Suprapubic skin (tissue), 4 donors: ENCODE measurements around the gene SLC7A4. TPM values are rescaled to one million over a fixed set of nuclear protein-coding genes. Genes with fewer than 3 reads are reported as not detected.

ENCODE experiments used
- DNase-seq, 2 donors: peaks; one replicate each; pipeline ENCODE4 v3.0.0-alpha.2; 2019; ENCODE audit warnings: low spot score in 2 of 2
- H3K27ac ChIP-seq: fragments of 200-600 bp; sonication (generic); one replicate; pipeline ENCODE4 v1.5.1; 2019
- H3K27me3 ChIP-seq: fragments of 200-600 bp; sonication (generic); one replicate; pipeline ENCODE4 v1.5.1; 2019
- H3K36me3 ChIP-seq: fragments of 200-600 bp; sonication (generic); one replicate; pipeline ENCODE4 v1.5.1; 2019
- H3K4me1 ChIP-seq: fragments of 200-600 bp; sonication (generic); one replicate; pipeline ENCODE4 v1.5.1; 2019
- H3K4me3 ChIP-seq: fragments of 200-600 bp; sonication (generic); one replicate; pipeline ENCODE4 v1.5.1; 2019; ENCODE audit warnings: mild to moderate bottlenecking
- H3K9me3 ChIP-seq: fragments of 200-600 bp; sonication (generic); one replicate; pipeline ENCODE4 v1.5.1; 2019
- CTCF ChIP-seq, 2 donors: fragments of 200-600 bp in 1 of 2; fragments of 450-650 bp in 1 of 2; sonication (generic) in 1 of 2; IDR thresholded peaks; one replicate each; pipeline ENCODE4 v1.5.1; 2016 to 2019; ENCODE audit warnings: antibody characterized with exemption in 2 of 2, mild to moderate bottlenecking in 1 of 2, moderate library complexity in 1 of 2
- POLR2A ChIP-seq, 2 donors: fragments of 450-650 bp; IDR thresholded peaks; one replicate each; pipeline ENCODE4 v1.6.1; 2017; ENCODE audit warnings: antibody characterized with exemption in 2 of 2, mild to moderate bottlenecking in 2 of 2, moderate library complexity in 2 of 2
- POLR2AphosphoS5 ChIP-seq, 3 donors: sonication (generic); formaldehyde crosslinking; IDR thresholded peaks; one replicate each; pipeline ENCODE4 v1.6.1; 2017; ENCODE audit warnings: antibody characterized with exemption in 3 of 3
- WGBS: methylation state at CpG from one replicate; pipeline ENCODE4 v1.1.5; 2018; 5-methylcytosine and 5-hydroxymethylcytosine counted together
- total RNA-seq, 4 donors: library from RNA; depleted of rRNA; stranded (reverse); fragments of >200 nt; gene quantifications; one replicate each; pipeline ENCODE4 v1.1.0, GENCODE V29; 2016

SLC7A4 gene
- total RNA-seq, 4 donors from 2014 or later: 0.48 to 2.2 (median 1.6) TPM

- H3K27ac ChIP-seq: no peak overlapping the region
These were observed 53.0 kb downstream of the SLC7A4 start for GRCh38 chr22:20979243-20979809.

More at GRCh38 chr22:20979243-20979809, 53.0 kb downstream of the SLC7A4 start:
- H3K36me3 ChIP-seq: no peaks in the 10 kb centered on the region
- peaks cover 43% of the 10 kb centered on the region for H3K4me1 ChIP-seq
- peak overlapping the region; percentile 34 for H3K4me3 ChIP-seq
- TF ChIP-seq CTCF (IDR thresholded peaks at IDR 0.05) (no peak), POLR2AphosphoS5 (IDR thresholded peaks at IDR 0.05) (no peak), POLR2A (IDR thresholded peaks at IDR 0.05) (no peak)
- no peaks in the 10 kb centered on the region for H3K9me3 ChIP-seq
- no peak for DNase-seq
- WGBS: 28% methylated on average over 14 of the region's 39 CpGs
- no peaks in the 10 kb centered on the region for H3K27me3 ChIP-seq

Other genes with a start within 250 kb of the SLC7A4 start
- gene PI4KA, start 173.8 kb downstream of the SLC7A4 start, total RNA-seq: 100 to 1,000 TPM in 1 of 4 donors, 10 to 100 TPM in 3; 44.7 to 136 (median 67.7) TPM
- 10 to 100 TPM; 19.1 to 29.8 (median 22.8) TPM for gene SNAP29, start 173.6 kb downstream of the SLC7A4 start, total RNA-seq
- 10 to 100 TPM; 52.7 to 75.3 (median 71.9) TPM for gene CRKL, start 115.2 kb downstream of the SLC7A4 start, total RNA-seq
- gene AIFM3, start 65.3 kb downstream of the SLC7A4 start, total RNA-seq: under 1 TPM in 1 of 4 donors, not detected in 3; 0.72 TPM
- 10 to 100 TPM; 29.3 to 75.6 (median 46.9) TPM for gene LZTR1, start 50.3 kb downstream of the SLC7A4 start, total RNA-seq
- 10 to 100 TPM; 33.9 to 57.0 (median 37.4) TPM for gene THAP7, start 30.4 kb downstream of the SLC7A4 start, total RNA-seq
- gene P2RX6, start 17.4 kb downstream of the SLC7A4 start, total RNA-seq: 1 to 10 TPM in 3 of 4 donors, under 1 TPM in 1; 0.21 to 3.1 (median 1.0) TPM
- gene LRRC74B, start 13.4 kb upstream of the SLC7A4 start, total RNA-seq: not detected